Neural cell (in vitro differentiated cells): Measurements from ENCODE around the gene ZNF778. TPM values are rescaled to one million over a fixed set of nuclear protein-coding genes. Genes with fewer than 3 reads are reported as not detected.

ENCODE experiments used
- H2AFZ ChIP-seq: fragments of 200-600, 300-800 bp; sonication (generic), shearing (Covaris generic); 2 replicates; pipeline ENCODE4 v1.6.0; 2014; ENCODE audit warnings: low read depth, mild to moderate bottlenecking, antibody characterized with exemption, low read length, moderate library complexity
- H3F3A ChIP-seq: fragments of 200-600 bp; shearing (Covaris generic); 2 replicates; pipeline ENCODE4 v1.6.1; 2016; ENCODE audit warnings: mild to moderate bottlenecking, moderate library complexity, mixed read lengths, antibody characterized with exemption, low read length; ENCODE audit not compliant: insufficient read depth, poor library complexity, severe bottlenecking
- H3K27ac ChIP-seq: fragments of 200-600, 300-800 bp; sonication (generic), shearing (Covaris generic); 2 replicates; pipeline ENCODE4 v1.5.1; 2014; ENCODE audit warnings: mild to moderate bottlenecking, low read length, moderate library complexity
- H3K27me3 ChIP-seq: fragments of 300-800, 200-600 bp; sonication (generic), shearing (Covaris generic); 2 replicates; pipeline ENCODE4 v1.6.0; 2014; ENCODE audit warnings: mild to moderate bottlenecking, low read depth, low read length, moderate library complexity; ENCODE audit not compliant: insufficient read depth
- H3K36me3 ChIP-seq: fragments of 300-800, 200-600 bp; sonication (generic), shearing (Covaris generic); 2 replicates; pipeline ENCODE4 v1.5.1; 2014; ENCODE audit warnings: mild to moderate bottlenecking, antibody characterized with exemption, low read length, moderate library complexity; ENCODE audit not compliant: insufficient read depth
- H3K4me2 ChIP-seq: fragments of 300-800, 200-600 bp; sonication (generic), shearing (Covaris generic); 2 replicates; pipeline ENCODE4 v1.6.0; 2014; ENCODE audit warnings: mild to moderate bottlenecking, low read length
- H3K4me3 ChIP-seq: fragments of 300-800, 200-600 bp; sonication (generic), shearing (Covaris generic); 2 replicates; pipeline ENCODE4 v1.5.1; 2014; ENCODE audit warnings: mild to moderate bottlenecking, low read length, moderate library complexity
- H3K79me2 ChIP-seq: fragments of 200-600 bp; shearing (Covaris generic); replicated peaks from 2 replicates; pipeline ENCODE4 v1.6.0; 2014; ENCODE audit warnings: mild to moderate bottlenecking, low read length, moderate library complexity; ENCODE audit not compliant: insufficient read depth
- H3K9ac ChIP-seq: fragments of 300-800, 200-600 bp; sonication (generic), shearing (Covaris generic); 2 replicates; pipeline ENCODE4 v1.6.1; 2016; ENCODE audit warnings: mild to moderate bottlenecking, low read length, mixed read lengths
- H3K9me2 ChIP-seq: fragments of 200-600 bp; shearing (Covaris generic); 2 replicates; pipeline ENCODE4 v1.6.1; 2016; ENCODE audit warnings: mild to moderate bottlenecking, low read length, mixed read lengths; ENCODE audit not compliant: insufficient read depth
- H3K9me3 ChIP-seq: fragments of 200-600, 300-800 bp; sonication (generic), shearing (Covaris generic); 2 replicates; pipeline ENCODE4 v1.6.1; 2016; ENCODE audit warnings: mild to moderate bottlenecking, mixed run types, low read length, moderate library complexity, mixed read lengths
- H4K20me1 ChIP-seq: fragments of 200-600 bp; shearing (Covaris generic); 2 replicates; pipeline ENCODE4 v1.6.1; 2016; ENCODE audit warnings: mild to moderate bottlenecking, mixed run types; ENCODE audit not compliant: insufficient read depth
- EP300 ChIP-seq: fragments of 450-650 bp; conservative IDR thresholded peaks from 2 replicates; pipeline ENCODE4 v1.6.1; 2014; ENCODE audit warnings: antibody characterized with exemption, mild to moderate bottlenecking, moderate library complexity; ENCODE audit not compliant: poor library complexity, severe bottlenecking
- EZH2 ChIP-seq: fragments of 200-600, 300-800 bp; shearing (Covaris generic), sonication (generic); IDR thresholded peaks from 2 replicates; pipeline ENCODE4 v1.6.1; 2014; ENCODE audit warnings: antibody characterized with exemption, low read length, borderline replicate concordance, mild to moderate bottlenecking; ENCODE audit not compliant: insufficient read depth, poor library complexity, severe bottlenecking
- MXI1 ChIP-seq: fragments of 450-650 bp; conservative IDR thresholded peaks from 2 replicates; pipeline ENCODE4 v1.6.1; 2014; ENCODE audit warnings: antibody characterized with exemption, mild to moderate bottlenecking; ENCODE audit not compliant: poor library complexity, severe bottlenecking
- POLR2AphosphoS5 ChIP-seq: IDR thresholded peaks from 2 replicates; pipeline ENCODE4 v1.6.1; 2012
- RAD21 ChIP-seq: fragments of 450-650 bp; conservative IDR thresholded peaks from 2 replicates; pipeline ENCODE4 v1.6.1; 2014; ENCODE audit warnings: antibody characterized with exemption, mild to moderate bottlenecking, moderate library complexity
- SMC3 ChIP-seq: fragments of 450-650 bp; conservative IDR thresholded peaks from 2 replicates; pipeline ENCODE4 v1.6.1; 2014; ENCODE audit warnings: antibody characterized with exemption, mild to moderate bottlenecking, moderate library complexity; ENCODE audit not compliant: poor library complexity
- TAF1 ChIP-seq: IDR thresholded peaks from 2 replicates; pipeline ENCODE4 v1.6.1; 2012; ENCODE audit warnings: low read depth
- polyA plus RNA-seq: library from polyadenylated mRNA; depleted of rRNA; stranded (reverse); fragments of >200 nt; gene quantifications from 2 replicates; pipeline ENCODE4 v1.2.3, GENCODE V29; 2014
- TF ChIP-seq, protein P1 (sequence below): IDR thresholded peaks from 2 replicates; pipeline ENCODE4 v1.6.1; 2012; ENCODE audit warnings: borderline replicate concordance
- TF ChIP-seq, protein P2 (sequence below): fragments of 450-650 bp; IDR thresholded peaks from 2 replicates; pipeline ENCODE4 v1.5.1; 2014; ENCODE audit warnings: antibody characterized with exemption, mild to moderate bottlenecking, moderate library complexity; ENCODE audit not compliant: poor library complexity, severe bottlenecking

The ZNF778 gene
- polyA plus RNA-seq, 1 donor from 2014 or later: 14.7 TPM

DNA sequence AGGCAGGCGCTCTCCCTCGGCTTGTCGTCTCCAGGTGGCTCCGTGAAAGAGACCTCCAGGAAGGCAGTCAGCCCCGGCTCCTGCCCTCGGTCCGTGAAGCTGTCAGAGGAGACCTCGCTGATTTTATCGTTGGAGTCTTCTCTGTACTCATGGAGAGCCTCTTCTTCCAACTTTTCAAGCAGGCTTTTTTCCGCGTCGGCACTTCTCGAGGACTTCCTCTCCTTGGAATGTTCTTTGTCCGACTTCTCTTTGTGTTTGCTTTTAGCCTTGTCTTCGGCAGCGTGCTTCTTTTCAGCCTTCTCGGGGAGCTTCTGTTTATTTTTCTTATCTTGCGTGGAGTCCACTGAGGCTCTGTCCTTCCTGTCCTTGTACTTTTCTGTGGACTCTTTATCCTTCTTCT, 65.0 kb downstream of the ZNF778 start:
- Histone ChIP-seq H3K9me3 (no peaks in the 10 kb centered on the region), H2AFZ (no peak overlapping the region), H3K79me2 (no peaks in the 10 kb centered on the region), H3K27me3 (no peaks in the 10 kb centered on the region), H3F3A (no peaks in the 10 kb centered on the region), H4K20me1 (no peaks in the 10 kb centered on the region), H3K27ac (no peak overlapping the region), H3K4me3 (no peak overlapping the region), H3K9ac (no peak overlapping the region), H3K9me2 (no peaks in the 10 kb centered on the region), H3K4me2 (no peak overlapping the region), H3K36me3 (no peaks in the 10 kb centered on the region)
- TF ChIP-seq MXI1 (no peak), RAD21 (no peak), EP300 (no peak), SMC3 (no peak), EZH2 (no peak), POLR2AphosphoS5 (no peak), TAF1 (no peak)
- TF ChIP-seq, protein P1, sequence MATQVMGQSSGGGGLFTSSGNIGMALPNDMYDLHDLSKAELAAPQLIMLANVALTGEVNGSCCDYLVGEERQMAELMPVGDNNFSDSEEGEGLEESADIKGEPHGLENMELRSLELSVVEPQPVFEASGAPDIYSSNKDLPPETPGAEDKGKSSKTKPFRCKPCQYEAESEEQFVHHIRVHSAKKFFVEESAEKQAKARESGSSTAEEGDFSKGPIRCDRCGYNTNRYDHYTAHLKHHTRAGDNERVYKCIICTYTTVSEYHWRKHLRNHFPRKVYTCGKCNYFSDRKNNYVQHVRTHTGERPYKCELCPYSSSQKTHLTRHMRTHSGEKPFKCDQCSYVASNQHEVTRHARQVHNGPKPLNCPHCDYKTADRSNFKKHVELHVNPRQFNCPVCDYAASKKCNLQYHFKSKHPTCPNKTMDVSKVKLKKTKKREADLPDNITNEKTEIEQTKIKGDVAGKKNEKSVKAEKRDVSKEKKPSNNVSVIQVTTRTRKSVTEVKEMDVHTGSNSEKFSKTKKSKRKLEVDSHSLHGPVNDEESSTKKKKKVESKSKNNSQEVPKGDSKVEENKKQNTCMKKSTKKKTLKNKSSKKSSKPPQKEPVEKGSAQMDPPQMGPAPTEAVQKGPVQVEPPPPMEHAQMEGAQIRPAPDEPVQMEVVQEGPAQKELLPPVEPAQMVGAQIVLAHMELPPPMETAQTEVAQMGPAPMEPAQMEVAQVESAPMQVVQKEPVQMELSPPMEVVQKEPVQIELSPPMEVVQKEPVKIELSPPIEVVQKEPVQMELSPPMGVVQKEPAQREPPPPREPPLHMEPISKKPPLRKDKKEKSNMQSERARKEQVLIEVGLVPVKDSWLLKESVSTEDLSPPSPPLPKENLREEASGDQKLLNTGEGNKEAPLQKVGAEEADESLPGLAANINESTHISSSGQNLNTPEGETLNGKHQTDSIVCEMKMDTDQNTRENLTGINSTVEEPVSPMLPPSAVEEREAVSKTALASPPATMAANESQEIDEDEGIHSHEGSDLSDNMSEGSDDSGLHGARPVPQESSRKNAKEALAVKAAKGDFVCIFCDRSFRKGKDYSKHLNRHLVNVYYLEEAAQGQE: no peak
- TF ChIP-seq, protein P2, sequence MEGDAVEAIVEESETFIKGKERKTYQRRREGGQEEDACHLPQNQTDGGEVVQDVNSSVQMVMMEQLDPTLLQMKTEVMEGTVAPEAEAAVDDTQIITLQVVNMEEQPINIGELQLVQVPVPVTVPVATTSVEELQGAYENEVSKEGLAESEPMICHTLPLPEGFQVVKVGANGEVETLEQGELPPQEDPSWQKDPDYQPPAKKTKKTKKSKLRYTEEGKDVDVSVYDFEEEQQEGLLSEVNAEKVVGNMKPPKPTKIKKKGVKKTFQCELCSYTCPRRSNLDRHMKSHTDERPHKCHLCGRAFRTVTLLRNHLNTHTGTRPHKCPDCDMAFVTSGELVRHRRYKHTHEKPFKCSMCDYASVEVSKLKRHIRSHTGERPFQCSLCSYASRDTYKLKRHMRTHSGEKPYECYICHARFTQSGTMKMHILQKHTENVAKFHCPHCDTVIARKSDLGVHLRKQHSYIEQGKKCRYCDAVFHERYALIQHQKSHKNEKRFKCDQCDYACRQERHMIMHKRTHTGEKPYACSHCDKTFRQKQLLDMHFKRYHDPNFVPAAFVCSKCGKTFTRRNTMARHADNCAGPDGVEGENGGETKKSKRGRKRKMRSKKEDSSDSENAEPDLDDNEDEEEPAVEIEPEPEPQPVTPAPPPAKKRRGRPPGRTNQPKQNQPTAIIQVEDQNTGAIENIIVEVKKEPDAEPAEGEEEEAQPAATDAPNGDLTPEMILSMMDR: no peak

DNA sequence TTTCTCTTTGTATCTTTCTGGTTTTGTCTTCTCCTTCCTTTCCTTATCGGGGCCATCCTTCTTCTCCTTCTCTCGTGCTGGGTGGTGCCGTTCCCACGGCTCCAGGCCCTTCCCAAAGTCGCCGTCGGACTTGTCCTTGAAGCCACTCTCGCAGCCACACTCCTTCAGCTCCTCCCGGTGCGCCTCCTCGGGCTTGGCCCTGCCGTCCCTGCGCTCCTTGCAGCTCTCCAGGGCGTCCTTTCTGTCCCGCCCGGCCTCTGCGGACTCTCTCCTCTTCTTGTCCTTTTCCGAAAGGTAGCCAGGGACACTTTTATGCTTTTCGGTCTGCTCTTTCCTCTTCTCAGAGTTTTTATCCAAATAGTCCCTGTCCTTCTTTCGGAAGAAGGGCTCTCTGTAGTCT, 65.9 kb downstream of the ZNF778 start:
- H3K36me3 ChIP-seq: no peaks in the 10 kb centered on the region

More for the DNA sequence above, 65.9 kb downstream of the ZNF778 start:
- H4K20me1 ChIP-seq: no peaks in the 10 kb centered on the region
- no peaks in the 10 kb centered on the region for H3K9me2 ChIP-seq
- H3K27me3 ChIP-seq: no peaks in the 10 kb centered on the region
- no peaks in the 10 kb centered on the region for H3K9me3 ChIP-seq
- TF ChIP-seq EP300 (no peak), SMC3 (no peak), EZH2 (no peak), RAD21 (no peak), POLR2AphosphoS5 (no peak), MXI1 (no peak), TAF1 (no peak)
- TF ChIP-seq, protein P1: no peak
- TF ChIP-seq, protein P2: no peak
- H3K27ac ChIP-seq: no peak overlapping the region
- no peaks in the 10 kb centered on the region for H3F3A ChIP-seq
- no peak overlapping the region for H3K9ac ChIP-seq
- H3K4me2 ChIP-seq: no peak overlapping the region
- no peaks in the 10 kb centered on the region for H3K79me2 ChIP-seq
- H2AFZ ChIP-seq: no peak overlapping the region
- H3K4me3 ChIP-seq: no peak overlapping the region
